Astrocyte (in vitro differentiated cells and primary cell): Measurements from ENCODE around the gene ACOD1. TPM values are rescaled to one million over a fixed set of nuclear protein-coding genes. Genes with fewer than 3 reads are reported as not detected.

Experiments used
- total RNA-seq: library from RNA; stranded (reverse); gene quantifications from 2 replicates; pipeline ENCODE4 v1.2.1, GENCODE V29; 2021

Gene ACOD1
- total RNA-seq, 1 donor from 2014 or later = not detected

Other genes with a start within 250 kb of the ACOD1 start
- gene KCTD12, start 62.1 kb upstream of the ACOD1 start, total RNA-seq = 13.0 and 13.7 TPM in 2 replicates
- 32.9 and 35.8 TPM in 2 replicates for gene CLN5, start 43.6 kb downstream of the ACOD1 start, total RNA-seq
- gene FBXL3, start 78.6 kb downstream of the ACOD1 start, total RNA-seq = 36.0 and 37.2 TPM in 2 replicates